GM18873 (cell line): ENCODE data around the gene SERPINA5.

Experiments used
- ATAC-seq: cut with Tn5 transposase; IDR thresholded peaks from one replicate; pipeline ENCODE4 v1.9.1; 2021; ENCODE audit warnings: mild to moderate bottlenecking, moderate library complexity, moderate number of reproducible peaks; ENCODE audit not compliant: unreplicated experiment, low FRiP score

SERPINA5 gene

DNA sequence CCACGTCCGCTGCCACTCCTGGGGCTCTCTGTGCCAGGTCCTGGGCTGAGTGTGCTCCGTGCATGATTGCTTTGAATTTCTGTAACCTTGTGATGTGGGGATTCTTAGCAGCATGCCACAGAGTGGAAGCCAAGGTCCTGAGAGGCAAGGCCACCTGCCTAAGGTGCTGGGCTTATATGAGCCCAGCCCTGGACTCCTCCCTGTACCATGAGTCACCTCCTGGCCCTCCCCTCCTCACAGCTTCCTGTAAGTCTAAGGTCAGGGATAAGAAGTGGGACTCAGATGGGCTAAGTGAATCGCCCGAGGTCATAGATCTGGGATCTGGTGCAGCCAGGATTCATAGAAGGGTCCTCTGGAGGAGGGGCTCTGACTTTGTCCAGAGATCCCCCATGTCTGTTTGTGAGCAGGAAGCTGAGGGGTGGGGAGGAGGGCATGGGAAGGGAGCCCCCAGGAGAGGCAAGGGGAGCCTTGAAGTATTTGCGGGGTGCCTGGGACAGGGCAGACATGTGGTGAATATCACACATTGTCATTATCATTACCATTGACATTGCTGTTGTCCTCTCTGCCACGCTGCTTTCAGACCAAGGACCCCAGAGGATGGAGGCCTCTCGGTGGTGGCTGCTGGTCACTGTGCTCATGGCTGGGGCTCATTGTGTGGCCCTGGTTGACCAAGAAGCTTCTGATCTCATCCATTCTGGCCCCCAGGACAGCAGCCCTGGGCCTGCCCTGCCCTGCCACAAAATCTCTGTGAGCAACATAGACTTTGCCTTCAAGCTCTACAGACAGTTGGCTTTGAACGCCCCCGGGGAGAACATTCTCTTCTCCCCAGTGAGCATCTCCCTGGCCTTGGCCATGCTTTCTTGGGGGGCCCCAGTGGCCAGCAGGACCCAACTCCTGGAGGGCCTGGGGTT, 59.8 kb downstream of the SERPINA5 start:
- ATAC-seq, result no peak

DNA sequence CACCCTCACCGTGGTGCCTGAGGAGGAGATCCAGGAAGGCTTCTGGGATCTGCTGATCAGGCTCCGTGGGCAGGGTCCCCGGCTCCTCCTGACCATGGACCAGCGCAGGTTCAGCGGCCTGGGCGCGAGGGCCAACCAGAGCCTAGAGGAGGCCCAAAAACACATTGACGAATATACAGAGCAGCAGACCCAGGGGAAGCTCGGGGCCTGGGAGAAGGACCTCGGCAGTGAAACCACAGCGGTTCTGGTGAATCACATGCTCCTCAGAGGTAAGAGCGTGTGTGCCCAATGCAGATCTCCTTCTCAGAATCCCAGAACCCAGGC, 60.4 kb downstream of the SERPINA5 start:
- ATAC-seq, result no peak
